GM12878 (cell line): ENCODE data around the gene PPOX. TPM values are rescaled to one million over a fixed set of nuclear protein-coding genes. Genes with fewer than 3 reads are reported as not detected.

Source experiments
- ATAC-seq: fragments of 200-7000 bp; cut with Tn5 transposase; 3 replicates; pipeline ENCODE4 v1.9.1; 2020; ENCODE audit warnings: mild to moderate bottlenecking, moderate library complexity
- BruUV-seq: library from RNA; stranded (reverse); fragments of 400-500 nt; replicated peaks from 2 replicates; lab custom pipeline; 2021; lab: Mats Ljungman, UMichigan
- CTCF ChIA-PET: fragments of 300-600 bp; sonication (Branson Sonifier 250); formaldehyde crosslinking; extraction: SDS; loops from one replicate; lab custom pipeline; 2021; ENCODE audit warnings: inconsistent platforms; lab: Yijun Ruan, JAX
- POLR2A ChIA-PET: fragments of 350-600 bp; formaldehyde crosslinking; extraction: SDS; loops from one replicate; lab custom pipeline; 2021; ENCODE audit warnings: inconsistent platforms; lab: Charles Lee
- RAD21 ChIA-PET: fragments of 300-600 bp; sonication (Branson Sonifier 250); formaldehyde crosslinking; loops from one replicate; lab custom pipeline; 2023; ENCODE audit warnings: antibody characterized with exemption; ENCODE audit not compliant: unreplicated experiment; lab: Charles Lee
- SMC1A ChIA-PET: fragments of 300-600 bp; sonication (Branson Sonifier 250); formaldehyde crosslinking; loops from one replicate; lab custom pipeline; 2023; ENCODE audit not compliant: unreplicated experiment, uncharacterized antibody; lab: Charles Lee
- DNase-seq: peaks from one replicate; pipeline ENCODE4 v3.0.0-alpha.2; 2011; ENCODE audit warnings: low read depth, low spot score
- FAIRE-seq: peaks from 3 replicates; lab custom pipeline; 2011; peaks lifted over from hg19 to GRCh38; lab: Jason Lieb, UNC
- H2AFZ ChIP-seq: 2 replicates; pipeline ENCODE4 v1.6.0; 2011; ENCODE audit warnings: low read depth, low read length, control low read depth; ENCODE audit not compliant: control insufficient read depth
- H3K27ac ChIP-seq: 2 replicates; pipeline ENCODE4 v1.5.1; 2011; ENCODE audit warnings: control low read depth; ENCODE audit not compliant: control insufficient read depth, insufficient read depth
- H3K27me3 ChIP-seq, 2 experiments: replicated peaks in 1 of 2; 2 replicates each; pipeline versions ENCODE4 v1.6.0 to v1.6.1; 2011; ENCODE audit warnings: low read length in 1 of 2; ENCODE audit not compliant: control insufficient read depth in 2 of 2, insufficient read depth in 2 of 2
- H3K36me3 ChIP-seq, 2 experiments: 2 replicates each; pipeline ENCODE4 v1.5.1; 2011; ENCODE audit warnings: low read length in 1 of 2; ENCODE audit not compliant: control insufficient read depth in 2 of 2, insufficient read depth in 2 of 2
- H3K4me1 ChIP-seq: 2 replicates; pipeline ENCODE4 v1.6.1; 2011; ENCODE audit warnings: mild to moderate bottlenecking, low read length, moderate library complexity, mixed read lengths; ENCODE audit not compliant: control insufficient read depth, insufficient read depth
- H3K4me2 ChIP-seq: 2 replicates; pipeline ENCODE4 v1.6.0; 2011; ENCODE audit warnings: control low read depth; ENCODE audit not compliant: control insufficient read depth, insufficient read depth
- H3K4me3 ChIP-seq: fragments of 200-600 bp; sonication (generic); 2 replicates; pipeline ENCODE4 v1.5.1; 2016
- H3K79me2 ChIP-seq: 2 replicates; pipeline ENCODE4 v1.6.0; 2011; ENCODE audit warnings: low read length; ENCODE audit not compliant: control insufficient read depth, insufficient read depth
- H3K9ac ChIP-seq: 2 replicates; pipeline ENCODE4 v1.8.0; 2011; ENCODE audit warnings: low read length, control low read depth, mixed read lengths; ENCODE audit not compliant: control insufficient read depth, insufficient read depth
- H3K9me3 ChIP-seq: replicated peaks from 3 replicates; pipeline ENCODE4 v1.5.1; 2011; ENCODE audit warnings: mild to moderate bottlenecking, low read length; ENCODE audit not compliant: control insufficient read depth, insufficient read depth
- H4K20me1 ChIP-seq: 2 replicates; pipeline ENCODE4 v1.6.0; 2011; ENCODE audit not compliant: control insufficient read depth, insufficient read depth
- ATF7 ChIP-seq: fragments of 450-650 bp; IDR thresholded peaks from 2 replicates; pipeline ENCODE4 v1.6.1; 2016; ENCODE audit warnings: low read depth, mild to moderate bottlenecking
- BACH1 ChIP-seq: fragments of 450-650 bp; IDR thresholded peaks from 2 replicates; pipeline ENCODE4 v1.6.1; 2017; ENCODE audit warnings: mild to moderate bottlenecking, borderline replicate concordance
- BMI1 ChIP-seq: fragments of 450-650 bp; IDR thresholded peaks from 2 replicates; pipeline ENCODE4 v1.6.1; 2016; ENCODE audit warnings: mild to moderate bottlenecking, moderate library complexity, borderline replicate concordance
- POU2F2 ChIP-seq: IDR thresholded peaks from 3 replicates; pipeline ENCODE4 v1.6.1; 2011; ENCODE audit warnings: low read depth, mild to moderate bottlenecking, low read length, borderline replicate concordance
- RCOR1 ChIP-seq: conservative IDR thresholded peaks from 2 replicates; pipeline ENCODE4 v1.6.1; 2012; ENCODE audit warnings: low read depth, low read length, improper control_type of control experiment
- YBX1 ChIP-seq: fragments of 450-650 bp; IDR thresholded peaks from 2 replicates; pipeline ENCODE4 v1.6.1; 2016; ENCODE audit warnings: antibody characterized with exemption
- WGBS: methylation state at CpG from one replicate; pipeline ENCODE4 v1.1.6; 2016; ENCODE audit warnings: low lambda C conversion rate; ENCODE audit not compliant: insufficient replicate concordance, insufficient coverage; ENCODE audit errors: missing lambda C conversion rate; 5-methylcytosine and 5-hydroxymethylcytosine counted together
- in situ Hi-C: fragments of 300-500 bp; cut with MboI; formaldehyde crosslinking; loops from 9 replicates; pipeline ENCODE4 v1.14.3; 2018; ENCODE audit warnings: mixed read lengths
- intact Hi-C: fragments of 100-400 bp; cut with micrococcal nuclease; formaldehyde crosslinking; loops from one replicate; pipeline ENCODE4 v1.14.2; 2022; ENCODE audit not compliant: unreplicated experiment
- polyA plus RNA-seq, 11 experiments: library from polyadenylated mRNA; depleted of rRNA in 4 of 11; unstranded in 6 of 11; stranded (reverse) in 5 of 11; fragments of >200 nt; fragmentation: Nextera tagmentation in 4 of 11; fragmentation: Illumina TruSeq in 1 of 11; extraction: Ambion mirVana in 4 of 11; extraction: Trizol in 1 of 11; gene quantifications; 1 replicate in 1 of 11; 2 replicates in 10 of 11; pipeline versions ENCODE4 v1.2.1 to v1.2.3, GENCODE V29; 2011 to 2016; ENCODE audit warnings: inconsistent platforms in 2 of 11, missing spikeins in 2 of 11, low read depth in 1 of 11
- total RNA-seq, 4 experiments: library from RNA; depleted of rRNA in 3 of 4; stranded (reverse); fragments of >200 nt in 3 of 4; fragmentation: Illumina TruSeq in 1 of 4; extraction: Trizol in 1 of 4; gene quantifications; 2 replicates each; pipeline versions ENCODE4 v1.2.1 to v1.2.3, GENCODE V29; 2013 to 2021
- TF ChIP-seq, protein P1 (sequence below): fragments of 450-650 bp; IDR thresholded peaks from 2 replicates; pipeline ENCODE4 v1.6.1; 2017; ENCODE audit warnings: mild to moderate bottlenecking, moderate library complexity
- TF ChIP-seq, protein P2 (sequence below): fragments of 150-350 bp; IDR thresholded peaks from 2 replicates; pipeline ENCODE4 v1.6.1; 2014; ENCODE audit warnings: mild to moderate bottlenecking, low read depth, low read length
- TF ChIP-seq, protein P3 (sequence below): IDR thresholded peaks from 2 replicates; pipeline ENCODE4 v1.6.1; 2011; ENCODE audit warnings: low read depth, low read length, improper control_type of control experiment, borderline replicate concordance
- TF ChIP-seq, protein P4 (sequence below): fragments of 450-650 bp; IDR thresholded peaks from 2 replicates; pipeline ENCODE4 v1.6.1; 2016; ENCODE audit warnings: mild to moderate bottlenecking, moderate library complexity, borderline replicate concordance

Gene PPOX
- total and polyA plus RNA-seq, 10 of the 15 experiments (the other 5 are each of a cell fraction or from before 2014, with no cell fraction given), result 8.9 to 31.5 (median 20.3) TPM

DNA sequence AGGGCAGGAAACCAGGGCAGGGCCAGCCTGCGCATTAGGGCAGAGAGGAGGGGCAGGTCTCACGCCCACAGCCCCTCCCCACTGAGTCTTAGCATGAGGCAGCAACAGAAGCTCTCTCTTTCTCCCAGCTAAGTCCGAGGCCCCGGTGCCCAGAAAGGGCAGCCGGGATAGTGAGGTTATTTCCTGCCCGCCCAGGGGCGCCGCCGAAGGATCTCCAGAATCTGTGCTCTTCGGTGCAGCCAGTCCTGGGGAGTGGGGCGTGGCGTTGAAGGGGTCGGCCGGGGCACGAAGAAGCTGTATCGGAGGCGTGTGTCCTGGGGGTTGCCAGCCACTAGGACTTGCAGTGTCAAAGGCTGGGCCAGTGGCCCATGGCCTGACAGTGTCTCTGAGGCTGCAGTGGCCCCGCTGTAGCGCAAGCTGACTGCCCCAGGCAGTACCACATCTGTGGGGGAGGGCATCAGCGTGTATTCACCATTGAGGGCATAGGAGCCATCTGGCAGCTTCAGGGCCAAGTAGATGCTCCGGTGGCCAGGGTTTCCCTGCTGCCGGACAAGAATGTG is 24.8 kb downstream of the PPOX start:
- Histone ChIP-seq H4K20me1 (no peaks in the 10 kb centered on the region), H3K79me2 (no peaks in the 10 kb centered on the region), H2AFZ (no peak overlapping the region), H3K4me1 (peaks cover 36% of the 10 kb centered on the region), H3K4me3 (no peak overlapping the region), H3K4me2 (no peak overlapping the region), H3K9ac (no peak overlapping the region), H3K9me3 (no peaks in the 10 kb centered on the region), H3K36me3 (no peaks in the 10 kb centered on the region), H3K27ac (no peak overlapping the region), H3K27me3 (no peaks in the 10 kb centered on the region)
- no TSS peak for BruUV-seq
- ChIA-PET SMC1A (interaction anchor here (0.7 to 5.3 kb wide), 12 partner anchors 9 to 198 kb away, joined by 3 to 55 read pairs (median 6); partner anchors contain the start of genes NDUFS2, PPOX and TOMM40L), CTCF (interaction anchor here (0.7 to 7.0 kb wide), 18 partner anchors 10 to 551 kb away, joined by 3 to 164 read pairs (median 10); partner anchors contain the start of genes APOA2, CFAP126, NDUFS2 and PPOX), POLR2A (interaction anchor here (0.5 to 1.7 kb wide), 4 partner anchors 11 to 236 kb away, joined by 3 to 9 read pairs (median 5); partner anchors contain the start of gene NDUFS2), RAD21 (interaction anchor here (1.2 to 7.2 kb wide), 9 partner anchors 10 to 191 kb away, joined by 3 to 55 read pairs (median 5); partner anchors contain the start of genes APOA2, B4GALT3, NDUFS2 and PPOX)
- FAIRE-seq, result no peak
- in situ Hi-C loops (loop anchor here (10.0 kb wide), 1 partner anchor 554 kb away; the partner anchor contains the start of gene DUSP12), intact Hi-C loops (no loop called here)
- no peak for DNase-seq
- no peak for ATAC-seq
- WGBS, result 79% methylated on average over 20 of the region's 22 CpGs
- TF ChIP-seq YBX1, result no peak
- TF ChIP-seq RCOR1, result no peak
- no peak for TF ChIP-seq BMI1
- TF ChIP-seq, protein P1, sequence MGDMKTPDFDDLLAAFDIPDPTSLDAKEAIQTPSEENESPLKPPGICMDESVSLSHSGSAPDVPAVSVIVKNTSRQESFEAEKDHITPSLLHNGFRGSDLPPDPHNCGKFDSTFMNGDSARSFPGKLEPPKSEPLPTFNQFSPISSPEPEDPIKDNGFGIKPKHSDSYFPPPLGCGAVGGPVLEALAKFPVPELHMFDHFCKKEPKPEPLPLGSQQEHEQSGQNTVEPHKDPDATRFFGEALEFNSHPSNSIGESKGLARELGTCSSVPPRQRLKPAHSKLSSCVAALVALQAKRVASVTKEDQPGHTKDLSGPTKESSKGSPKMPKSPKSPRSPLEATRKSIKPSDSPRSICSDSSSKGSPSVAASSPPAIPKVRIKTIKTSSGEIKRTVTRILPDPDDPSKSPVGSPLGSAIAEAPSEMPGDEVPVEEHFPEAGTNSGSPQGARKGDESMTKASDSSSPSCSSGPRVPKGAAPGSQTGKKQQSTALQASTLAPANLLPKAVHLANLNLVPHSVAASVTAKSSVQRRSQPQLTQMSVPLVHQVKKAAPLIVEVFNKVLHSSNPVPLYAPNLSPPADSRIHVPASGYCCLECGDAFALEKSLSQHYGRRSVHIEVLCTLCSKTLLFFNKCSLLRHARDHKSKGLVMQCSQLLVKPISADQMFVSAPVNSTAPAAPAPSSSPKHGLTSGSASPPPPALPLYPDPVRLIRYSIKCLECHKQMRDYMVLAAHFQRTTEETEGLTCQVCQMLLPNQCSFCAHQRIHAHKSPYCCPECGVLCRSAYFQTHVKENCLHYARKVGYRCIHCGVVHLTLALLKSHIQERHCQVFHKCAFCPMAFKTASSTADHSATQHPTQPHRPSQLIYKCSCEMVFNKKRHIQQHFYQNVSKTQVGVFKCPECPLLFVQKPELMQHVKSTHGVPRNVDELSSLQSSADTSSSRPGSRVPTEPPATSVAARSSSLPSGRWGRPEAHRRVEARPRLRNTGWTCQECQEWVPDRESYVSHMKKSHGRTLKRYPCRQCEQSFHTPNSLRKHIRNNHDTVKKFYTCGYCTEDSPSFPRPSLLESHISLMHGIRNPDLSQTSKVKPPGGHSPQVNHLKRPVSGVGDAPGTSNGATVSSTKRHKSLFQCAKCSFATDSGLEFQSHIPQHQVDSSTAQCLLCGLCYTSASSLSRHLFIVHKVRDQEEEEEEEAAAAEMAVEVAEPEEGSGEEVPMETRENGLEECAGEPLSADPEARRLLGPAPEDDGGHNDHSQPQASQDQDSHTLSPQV, result no peak
- no peak for TF ChIP-seq POU2F2
- no peak for TF ChIP-seq ATF7
- TF ChIP-seq, protein P2, sequence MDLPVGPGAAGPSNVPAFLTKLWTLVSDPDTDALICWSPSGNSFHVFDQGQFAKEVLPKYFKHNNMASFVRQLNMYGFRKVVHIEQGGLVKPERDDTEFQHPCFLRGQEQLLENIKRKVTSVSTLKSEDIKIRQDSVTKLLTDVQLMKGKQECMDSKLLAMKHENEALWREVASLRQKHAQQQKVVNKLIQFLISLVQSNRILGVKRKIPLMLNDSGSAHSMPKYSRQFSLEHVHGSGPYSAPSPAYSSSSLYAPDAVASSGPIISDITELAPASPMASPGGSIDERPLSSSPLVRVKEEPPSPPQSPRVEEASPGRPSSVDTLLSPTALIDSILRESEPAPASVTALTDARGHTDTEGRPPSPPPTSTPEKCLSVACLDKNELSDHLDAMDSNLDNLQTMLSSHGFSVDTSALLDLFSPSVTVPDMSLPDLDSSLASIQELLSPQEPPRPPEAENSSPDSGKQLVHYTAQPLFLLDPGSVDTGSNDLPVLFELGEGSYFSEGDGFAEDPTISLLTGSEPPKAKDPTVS, result no peak
- TF ChIP-seq, protein P3, sequence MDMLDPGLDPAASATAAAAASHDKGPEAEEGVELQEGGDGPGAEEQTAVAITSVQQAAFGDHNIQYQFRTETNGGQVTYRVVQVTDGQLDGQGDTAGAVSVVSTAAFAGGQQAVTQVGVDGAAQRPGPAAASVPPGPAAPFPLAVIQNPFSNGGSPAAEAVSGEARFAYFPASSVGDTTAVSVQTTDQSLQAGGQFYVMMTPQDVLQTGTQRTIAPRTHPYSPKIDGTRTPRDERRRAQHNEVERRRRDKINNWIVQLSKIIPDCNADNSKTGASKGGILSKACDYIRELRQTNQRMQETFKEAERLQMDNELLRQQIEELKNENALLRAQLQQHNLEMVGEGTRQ, result no peak
- TF ChIP-seq, protein P4, sequence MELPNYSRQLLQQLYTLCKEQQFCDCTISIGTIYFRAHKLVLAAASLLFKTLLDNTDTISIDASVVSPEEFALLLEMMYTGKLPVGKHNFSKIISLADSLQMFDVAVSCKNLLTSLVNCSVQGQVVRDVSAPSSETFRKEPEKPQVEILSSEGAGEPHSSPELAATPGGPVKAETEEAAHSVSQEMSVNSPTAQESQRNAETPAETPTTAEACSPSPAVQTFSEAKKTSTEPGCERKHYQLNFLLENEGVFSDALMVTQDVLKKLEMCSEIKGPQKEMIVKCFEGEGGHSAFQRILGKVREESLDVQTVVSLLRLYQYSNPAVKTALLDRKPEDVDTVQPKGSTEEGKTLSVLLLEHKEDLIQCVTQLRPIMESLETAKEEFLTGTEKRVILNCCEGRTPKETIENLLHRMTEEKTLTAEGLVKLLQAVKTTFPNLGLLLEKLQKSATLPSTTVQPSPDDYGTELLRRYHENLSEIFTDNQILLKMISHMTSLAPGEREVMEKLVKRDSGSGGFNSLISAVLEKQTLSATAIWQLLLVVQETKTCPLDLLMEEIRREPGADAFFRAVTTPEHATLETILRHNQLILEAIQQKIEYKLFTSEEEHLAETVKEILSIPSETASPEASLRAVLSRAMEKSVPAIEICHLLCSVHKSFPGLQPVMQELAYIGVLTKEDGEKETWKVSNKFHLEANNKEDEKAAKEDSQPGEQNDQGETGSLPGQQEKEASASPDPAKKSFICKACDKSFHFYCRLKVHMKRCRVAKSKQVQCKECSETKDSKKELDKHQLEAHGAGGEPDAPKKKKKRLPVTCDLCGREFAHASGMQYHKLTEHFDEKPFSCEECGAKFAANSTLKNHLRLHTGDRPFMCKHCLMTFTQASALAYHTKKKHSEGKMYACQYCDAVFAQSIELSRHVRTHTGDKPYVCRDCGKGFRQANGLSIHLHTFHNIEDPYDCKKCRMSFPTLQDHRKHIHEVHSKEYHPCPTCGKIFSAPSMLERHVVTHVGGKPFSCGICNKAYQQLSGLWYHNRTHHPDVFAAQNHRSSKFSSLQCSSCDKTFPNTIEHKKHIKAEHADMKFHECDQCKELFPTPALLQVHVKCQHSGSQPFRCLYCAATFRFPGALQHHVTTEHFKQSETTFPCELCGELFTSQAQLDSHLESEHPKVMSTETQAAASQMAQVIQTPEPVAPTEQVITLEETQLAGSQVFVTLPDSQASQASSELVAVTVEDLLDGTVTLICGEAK, result no peak
- no peak for TF ChIP-seq BACH1
